SJSA1 (cell line): ENCODE measurements around the gene PPM1L. TPM values are rescaled to one million over a fixed set of nuclear protein-coding genes. Genes with fewer than 3 reads are reported as not detected.

Source experiments
- DNase-seq, 2 experiments: peaks; one replicate each; pipeline ENCODE4 v3.0.0-alpha.2; 2015 to 2020; ENCODE audit warnings: low spot score in 2 of 2, low read depth in 1 of 2
- H3K27ac ChIP-seq: fragments of 250-450 bp; sonication (Bioruptor Pico); 2 replicates; pipeline ENCODE4 v1.5.1; 2020; ENCODE audit warnings: mild to moderate bottlenecking, moderate library complexity
- H3K27me3 ChIP-seq: fragments of 250-450 bp; sonication (Bioruptor Pico); replicated peaks from 2 replicates; pipeline ENCODE4 v1.5.1; 2020; ENCODE audit warnings: mild to moderate bottlenecking, moderate library complexity
- H3K36me3 ChIP-seq: fragments of 250-450 bp; sonication (Bioruptor Pico); 2 replicates; pipeline ENCODE4 v1.5.1; 2020; ENCODE audit warnings: mild to moderate bottlenecking
- H3K4me1 ChIP-seq: fragments of 250-450 bp; sonication (Bioruptor Pico); replicated peaks from 2 replicates; pipeline ENCODE4 v1.6.1; 2021; ENCODE audit warnings: mild to moderate bottlenecking
- H3K4me3 ChIP-seq: fragments of 250-450 bp; sonication (Bioruptor Pico); 2 replicates; pipeline ENCODE4 v1.5.1; 2020; ENCODE audit warnings: mild to moderate bottlenecking
- H3K9me3 ChIP-seq: fragments of 250-450 bp; sonication (Bioruptor Pico); replicated peaks from 2 replicates; pipeline ENCODE4 v1.5.1; 2020; ENCODE audit warnings: mild to moderate bottlenecking
- total RNA-seq: library from RNA; depleted of rRNA; stranded (reverse); fragments of >200 nt; shearing (Covaris generic); gene quantifications from 2 replicates; pipeline ENCODE4 v1.2.3, GENCODE V29; 2014

The PPM1L gene
- total RNA-seq, 1 experiment from 2014 or later, result 0.24 TPM

DNA sequence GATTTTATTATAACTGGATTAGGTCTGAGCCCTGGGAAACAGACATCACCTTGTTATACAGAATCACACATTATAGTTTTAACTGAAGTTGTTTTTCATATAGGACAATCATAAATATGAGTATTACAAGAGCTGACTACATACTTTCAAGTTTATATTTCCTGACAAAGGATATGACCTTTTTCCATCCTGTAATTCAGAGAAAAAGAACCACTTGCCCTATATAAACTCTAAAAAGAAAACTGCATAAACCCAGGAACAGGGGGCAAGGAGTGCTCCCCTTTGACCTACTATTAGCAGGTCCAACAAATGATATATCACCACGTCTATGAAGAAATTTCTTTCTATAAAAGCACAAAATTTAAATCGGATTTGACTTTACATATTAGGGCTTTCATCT, 328.2 kb downstream of the PPM1L start:
- H3K27ac ChIP-seq, result no peak overlapping the region
- no peaks in the 10 kb centered on the region for H3K4me1 ChIP-seq
- H3K36me3 ChIP-seq, result peaks cover 18% of the 10 kb centered on the region
- no peak for DNase-seq
- no peak overlapping the region for H3K4me3 ChIP-seq
- no peaks in the 10 kb centered on the region for H3K9me3 ChIP-seq
- no peaks in the 10 kb centered on the region for H3K27me3 ChIP-seq

DNA sequence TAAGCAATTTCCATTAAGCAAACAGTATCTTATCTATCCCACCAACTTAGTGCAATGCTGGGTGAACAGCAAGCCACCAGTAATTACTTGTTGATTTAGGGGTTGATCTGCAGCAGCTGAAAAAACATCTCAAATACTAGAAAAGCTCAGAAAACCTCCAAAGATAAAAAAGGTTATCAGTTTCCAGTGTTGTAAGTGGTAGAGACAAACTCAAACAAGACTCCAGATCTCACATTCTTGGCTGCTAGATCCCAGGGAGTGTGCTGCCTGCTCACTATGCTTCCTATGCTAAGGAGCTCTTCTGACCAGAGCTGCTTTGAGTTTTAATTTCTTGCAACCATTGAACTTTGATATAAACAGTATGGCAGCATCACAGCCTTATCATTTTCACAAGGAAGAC, 337.9 kb downstream of the PPM1L start:
- Histone ChIP-seq H3K27me3 (no peaks in the 10 kb centered on the region), H3K9me3 (no peaks in the 10 kb centered on the region), H3K4me1 (no peaks in the 10 kb centered on the region), H3K27ac (no peak overlapping the region), H3K36me3 (peaks cover 10% of the 10 kb centered on the region), H3K4me3 (no peak overlapping the region)
- DNase-seq, result no peak

DNA sequence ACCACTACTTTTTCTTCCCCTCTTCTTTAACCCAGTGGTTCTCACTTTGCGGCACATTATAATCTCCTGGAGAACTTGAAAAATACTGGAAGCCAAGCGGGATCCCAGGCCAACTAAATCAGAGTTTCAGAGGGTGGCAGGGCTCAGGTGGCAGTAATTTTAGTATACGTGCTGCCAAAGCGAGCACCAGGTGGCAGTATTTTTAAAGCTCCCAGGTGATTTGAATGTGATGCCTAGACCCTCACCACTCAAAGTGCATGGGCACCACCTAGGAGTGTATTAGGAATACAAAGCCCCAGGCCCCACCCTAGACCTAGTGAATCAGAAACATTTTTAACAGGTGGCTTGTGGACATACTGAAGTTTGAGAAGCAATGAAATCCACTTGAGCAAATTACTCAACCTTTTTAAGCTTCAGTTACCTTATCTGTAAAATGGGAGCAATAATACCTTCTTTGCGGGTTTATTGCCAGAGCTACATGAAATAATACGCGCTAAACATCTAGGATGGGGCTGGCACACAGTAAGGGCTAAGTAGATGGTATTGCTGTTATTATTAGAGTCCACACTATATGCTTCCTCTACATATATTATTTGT, 340.8 kb downstream of the PPM1L start:
- H3K9me3 ChIP-seq, result no peaks in the 10 kb centered on the region
- H3K36me3 ChIP-seq, result peaks cover 27% of the 10 kb centered on the region
- no peak overlapping the region for H3K27ac ChIP-seq
- no peaks in the 10 kb centered on the region for H3K4me1 ChIP-seq
- no peaks in the 10 kb centered on the region for H3K27me3 ChIP-seq
- DNase-seq, result no peak
- H3K4me3 ChIP-seq, result no peak overlapping the region

DNA sequence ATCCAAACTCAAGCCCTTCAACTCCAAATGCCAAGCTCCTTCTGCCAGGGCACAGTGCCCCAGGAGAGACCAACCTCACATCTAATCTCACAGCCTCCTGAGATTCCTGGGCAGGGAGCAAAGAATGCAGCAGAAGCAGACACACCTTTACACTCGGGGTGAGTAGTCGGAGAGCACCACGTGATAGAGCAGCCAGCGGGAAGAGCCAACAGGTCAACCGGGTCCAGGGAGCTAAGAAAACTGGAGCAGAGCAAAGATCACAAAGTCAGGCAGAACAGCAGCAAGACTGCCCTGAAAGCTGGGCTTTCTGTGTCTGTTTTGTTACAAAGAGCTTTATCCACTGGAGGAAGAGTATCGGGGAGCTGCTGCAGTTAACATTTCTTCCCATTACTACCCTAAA, 345.0 kb downstream of the PPM1L start:
- H3K27ac ChIP-seq, result no peak overlapping the region
- H3K36me3 ChIP-seq, result peaks cover 47% of the 10 kb centered on the region
- peaks cover 16% of the 10 kb centered on the region for H3K4me1 ChIP-seq
- H3K4me3 ChIP-seq, result no peak overlapping the region
- no peaks in the 10 kb centered on the region for H3K9me3 ChIP-seq
- DNase-seq, result no peak
- H3K27me3 ChIP-seq, result no peaks in the 10 kb centered on the region

DNA sequence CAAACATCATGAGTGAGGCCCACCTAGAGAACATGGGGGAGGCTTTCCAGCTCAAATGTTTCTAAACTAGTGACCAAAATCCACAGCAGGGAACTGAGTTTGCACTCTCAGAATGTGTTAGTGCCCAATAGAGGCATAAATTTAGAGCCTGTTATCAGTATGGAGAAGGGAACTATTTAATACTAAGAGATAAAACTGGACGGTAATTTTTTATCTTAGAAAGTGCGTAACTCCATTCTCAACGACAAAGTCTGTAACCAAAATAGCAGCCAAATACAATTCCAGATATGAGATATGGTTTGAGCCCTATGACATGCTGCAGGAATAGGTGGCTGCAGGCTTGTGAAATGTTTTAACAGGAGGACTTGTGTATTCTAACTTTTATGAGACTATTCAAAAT, 345.6 kb downstream of the PPM1L start:
- no peak overlapping the region for H3K4me3 ChIP-seq
- DNase-seq, result no peak

DNA sequence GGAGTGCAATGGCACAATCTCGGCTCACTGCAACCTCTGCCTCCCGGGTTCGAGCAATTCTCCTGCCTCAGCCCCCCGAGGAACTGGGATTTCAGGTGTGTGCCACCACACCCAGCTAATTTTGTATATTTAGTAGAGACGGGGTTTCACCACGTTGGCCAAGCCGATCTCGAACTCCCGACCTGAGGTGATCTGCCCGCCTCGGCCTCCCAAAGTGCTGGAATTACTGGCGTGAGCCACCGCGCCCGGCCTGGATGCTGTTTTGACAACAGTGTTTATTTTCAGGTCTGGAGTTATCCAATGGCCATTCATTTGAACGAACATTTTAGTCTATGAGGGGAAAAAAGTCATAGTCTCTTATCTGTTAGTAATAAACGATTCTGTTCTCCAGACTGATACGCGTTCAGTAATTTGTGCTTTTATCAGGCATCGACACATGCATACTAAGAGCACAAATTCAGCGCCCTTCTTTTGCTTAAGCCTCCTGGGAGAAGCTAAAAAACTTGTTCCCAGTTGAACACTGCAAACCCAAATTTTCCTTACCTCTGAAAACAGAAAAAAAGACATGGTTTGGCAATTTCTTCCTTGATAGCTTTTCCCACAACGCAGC, 347.9 kb downstream of the PPM1L start:
- H3K27me3 ChIP-seq, result no peaks in the 10 kb centered on the region
- peaks cover 21% of the 10 kb centered on the region for H3K4me1 ChIP-seq
- peak overlapping the region; percentile 81 for H3K4me3 ChIP-seq
- H3K9me3 ChIP-seq, result no peaks in the 10 kb centered on the region; the same call in 1 of the 2 replicates
- H3K27ac ChIP-seq, result peak overlapping the region; percentile 81
- H3K36me3 ChIP-seq, result peaks cover 37% of the 10 kb centered on the region
- DNase-seq, result no peak

More for the DNA sequence above, 345.6 kb downstream of the PPM1L start:
- Histone ChIP-seq H3K27me3 (no peaks in the 10 kb centered on the region), H3K4me1 (peaks cover 16% of the 10 kb centered on the region), H3K27ac (no peak overlapping the region), H3K9me3 (no peaks in the 10 kb centered on the region), H3K36me3 (peaks cover 47% of the 10 kb centered on the region)

DNA sequence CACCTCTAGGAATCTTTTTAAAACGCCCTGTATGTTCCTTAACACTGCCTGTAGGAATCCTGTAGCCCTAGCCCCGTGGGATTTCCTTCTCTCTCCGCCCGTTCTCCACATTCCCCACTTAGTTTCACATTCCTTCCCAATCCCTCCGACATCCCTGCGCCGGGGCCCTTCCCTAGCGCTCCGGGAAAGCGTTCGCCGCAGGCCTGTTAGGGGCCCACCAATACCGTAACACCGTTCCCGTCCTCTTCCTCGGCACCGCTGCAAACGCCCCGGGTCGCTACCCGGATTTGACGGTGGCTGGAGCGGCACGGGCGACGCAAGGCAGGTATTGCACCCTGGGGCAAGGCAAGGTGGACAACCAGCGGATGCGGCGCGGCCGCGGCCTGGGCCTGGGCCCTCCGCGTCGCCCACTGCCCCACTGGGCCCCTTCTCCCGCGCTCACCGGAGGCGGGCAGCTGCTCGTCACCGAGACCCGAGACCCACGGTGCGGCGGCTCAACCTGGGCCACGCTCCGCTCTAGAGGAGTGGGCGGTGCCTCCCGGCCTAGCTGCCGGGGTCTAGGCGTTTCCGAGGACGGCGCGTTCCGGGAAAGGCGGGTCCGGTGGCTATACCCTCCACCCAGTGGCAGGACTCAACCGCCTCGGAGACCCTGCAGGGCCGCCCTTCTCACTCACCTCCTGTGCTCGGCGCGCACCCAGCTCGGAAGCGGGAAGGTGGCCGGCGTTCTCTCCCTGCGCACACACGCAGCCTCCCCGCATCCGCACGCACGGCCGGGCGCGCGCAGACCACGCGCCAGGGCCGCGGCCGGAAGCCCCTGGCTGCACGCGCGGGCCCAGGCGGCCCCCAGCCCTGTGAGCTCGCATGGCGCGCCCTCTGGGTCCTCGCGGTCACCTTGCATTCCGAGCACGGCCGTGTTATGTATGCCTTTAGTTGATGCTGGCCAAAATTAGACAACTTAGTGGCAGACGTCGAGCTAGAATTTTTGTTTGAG, 348.8 kb downstream of the PPM1L start, which contains the start of gene B3GALNT1:
B3GALNT1 (minus strand) TSS at position 789 of the 991 bp plus-strand sequence. CDS start 18,595 bp downstream, outside the sequence.
- Histone ChIP-seq H3K27ac (peak within 1 kb of the TSS; percentile 81), H3K27me3 (no peaks in the 10 kb centered on the region), H3K9me3 (no peaks in the 10 kb centered on the region; the same call in 1 of the 2 replicates), H3K4me3 (peak within 1 kb of the TSS; percentile 81), H3K4me1 (peaks cover 25% of the 10 kb centered on the region), H3K36me3 (peaks cover 28% of the 10 kb centered on the region)
- DNase-seq, result peak; percentile 63 to 70

DNA sequence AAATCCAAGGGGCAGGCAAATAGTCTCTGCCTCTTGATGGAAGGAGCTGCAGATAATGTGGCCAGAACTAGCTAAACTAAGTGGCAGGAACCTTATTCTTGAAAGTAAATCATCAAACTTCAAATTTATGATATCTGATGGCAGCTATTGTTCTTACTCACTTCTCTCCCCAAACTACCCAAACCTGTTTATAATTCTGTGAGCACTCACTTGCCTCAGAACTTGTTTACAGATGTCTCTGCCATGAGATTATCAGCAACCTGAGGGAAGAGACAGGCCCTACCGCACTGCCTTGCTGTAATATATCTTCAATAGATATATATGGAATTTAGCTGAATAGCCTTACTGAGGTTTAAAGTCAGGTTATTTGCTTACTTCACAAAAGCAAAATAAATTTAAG, 351.3 kb downstream of the PPM1L start:
- Histone ChIP-seq H3K9me3 (no peaks in the 10 kb centered on the region; the same call in 1 of the 2 replicates), H3K4me1 (peaks cover 25% of the 10 kb centered on the region), H3K36me3 (peaks cover 15% of the 10 kb centered on the region), H3K27me3 (no peaks in the 10 kb centered on the region), H3K27ac (no peak overlapping the region), H3K4me3 (no peak overlapping the region)
- DNase-seq, result no peak

DNA sequence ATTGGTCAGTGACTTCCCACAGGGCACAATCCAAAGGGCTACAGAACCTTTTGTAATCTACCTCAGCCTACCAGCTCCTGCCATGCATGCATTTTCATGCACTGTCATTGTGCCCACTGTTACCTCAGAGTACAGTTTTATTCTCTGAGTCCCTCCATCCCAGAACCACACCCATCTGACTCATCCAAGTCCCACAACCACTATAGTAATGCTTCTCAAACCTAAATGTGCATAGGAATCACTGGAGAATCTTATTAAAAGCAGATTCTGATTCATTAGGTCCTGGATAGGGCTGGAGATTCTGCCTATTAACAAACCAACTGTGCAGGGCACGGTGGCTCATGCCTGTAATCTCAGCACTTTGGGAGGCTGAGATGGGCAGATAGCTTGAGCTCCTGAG, 352.8 kb downstream of the PPM1L start:
- Histone ChIP-seq H3K27ac (no peak overlapping the region), H3K4me3 (no peak overlapping the region), H3K9me3 (no peaks in the 10 kb centered on the region; the same call in 1 of the 2 replicates), H3K36me3 (peaks cover 7% of the 10 kb centered on the region), H3K27me3 (no peaks in the 10 kb centered on the region), H3K4me1 (peaks cover 22% of the 10 kb centered on the region)
- peak; percentile 39 to 53 for DNase-seq

DNA sequence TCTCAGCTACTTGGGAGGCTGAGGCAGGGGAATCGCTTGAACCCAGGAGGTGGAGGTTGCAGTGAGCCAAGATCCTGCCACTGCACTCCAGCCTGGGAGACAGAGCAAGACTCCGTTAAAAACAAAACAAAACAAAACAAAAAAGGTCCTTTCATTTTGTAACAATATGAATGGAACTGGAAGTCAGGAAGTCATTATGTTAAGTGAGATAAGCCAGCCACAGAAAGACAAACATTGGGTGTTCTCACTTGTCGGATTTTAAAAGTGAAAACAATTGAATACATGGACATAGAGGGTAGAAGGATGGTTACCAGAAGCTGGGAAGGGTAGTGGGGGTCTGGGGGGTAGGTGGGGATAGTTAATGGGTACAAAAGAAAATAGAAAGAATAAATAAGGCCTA, 361.6 kb downstream of the PPM1L start:
- H3K36me3 ChIP-seq, result no peaks in the 10 kb centered on the region
- H3K4me3 ChIP-seq, result no peak overlapping the region
- H3K27ac ChIP-seq, result no peak overlapping the region
- no peaks in the 10 kb centered on the region for H3K27me3 ChIP-seq
- 0 out of 2 replicates have a peak, but pooled peaks cover 3% of the 10 kb centered on the region for H3K4me1 ChIP-seq
- no peaks in the 10 kb centered on the region for H3K9me3 ChIP-seq
- no peak for DNase-seq

DNA sequence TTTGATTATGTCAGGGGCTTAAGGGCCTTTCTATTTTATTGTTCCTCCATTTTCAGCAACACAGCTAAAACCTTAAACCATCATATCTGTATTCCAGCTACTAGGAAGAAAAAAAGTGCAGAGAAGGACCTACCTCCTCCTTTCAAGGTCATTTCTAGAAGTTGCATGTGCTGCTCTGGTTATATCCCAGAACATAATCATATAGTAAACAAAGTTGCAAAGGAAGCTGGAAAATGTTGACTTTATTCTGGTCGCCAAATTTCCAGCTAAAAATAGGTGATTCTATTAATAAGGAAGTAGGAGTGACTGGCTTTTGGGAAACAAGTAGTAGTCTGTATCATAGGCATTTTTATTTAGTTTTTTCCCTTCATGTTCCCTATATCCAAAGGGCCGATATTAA, 370.5 kb downstream of the PPM1L start:
- Histone ChIP-seq H3K27me3 (no peaks in the 10 kb centered on the region), H3K4me1 (no peaks in the 10 kb centered on the region), H3K9me3 (no peaks in the 10 kb centered on the region), H3K4me3 (no peak overlapping the region), H3K27ac (no peak overlapping the region), H3K36me3 (no peaks in the 10 kb centered on the region)
- DNase-seq, result no peak
